ENCODE data around the gene TAX1BP1. TPM values are rescaled to one million over a fixed set of nuclear protein-coding genes. Genes with fewer than 3 reads are reported as not detected.

Gene TAX1BP1
- polyA plus RNA-seq, 1 donor (not counting 4 experiments of a cell fraction or from before 2014, with no cell fraction given) = 102 TPM

- Histone ChIP-seq H3K4me3 (ENCODE audit: control insufficient read depth in 2 of 3, extremely low read depth in 1 of 3, insufficient read depth in 2 of 3, low read depth in 1 of 3, low read length in 3 of 3) (no peak overlapping the region), H2AFZ (ENCODE audit: control insufficient read depth, low read length) (no peak overlapping the region), H3K4me1 (ENCODE audit: control insufficient read depth, extremely low read depth, insufficient read depth, low read length) (no peaks in the 10 kb centered on the region), H3K9me1 (ENCODE audit: control insufficient read depth, extremely low read depth, insufficient read depth, low read length) (no peaks in the 10 kb centered on the region), H3K9ac (ENCODE audit: control insufficient read depth, extremely low read depth, insufficient read depth, low read length) (no peak overlapping the region), H4K20me1 (ENCODE audit: control insufficient read depth, extremely low read depth, insufficient read depth, low read length) (no peaks in the 10 kb centered on the region), H3K4me2 (ENCODE audit: control insufficient read depth, extremely low read depth, insufficient read depth, low read depth, low read length) (no peak overlapping the region), H3K27me3 (ENCODE audit: control insufficient read depth, extremely low read depth, insufficient read depth, low read length) (no peaks in the 10 kb centered on the region), H3K27ac (ENCODE audit: control insufficient read depth, insufficient read depth, low read length) (no peak overlapping the region), H3K79me2 (ENCODE audit: control insufficient read depth, insufficient read depth, low read length) (peaks cover 30% of the 10 kb centered on the region), H3K36me3 (ENCODE audit: control insufficient read depth in 2 of 2, extremely low read depth in 1 of 2, insufficient read depth in 2 of 2, low read length in 2 of 2) (peaks cover 4 to 18% of the 10 kb centered on the region in 2 experiments), H3K9me3 (ENCODE audit: control insufficient read depth, low read depth, low read length) (no peaks in the 10 kb centered on the region)
- TF ChIP-seq EZH2 (IDR thresholded peaks at IDR 0.05; ENCODE audit: low read length) (no peak), CTCF (optimal IDR thresholded peaks at IDR 0.05 in 1 of 3, IDR thresholded peaks at IDR 0.05 in 1 of 3, conservative IDR thresholded peaks at IDR 0.05 in 1 of 3; ENCODE audit: extremely low read depth in 1 of 3, insufficient read depth in 2 of 3, low read length in 3 of 3) (no peak)
- FAIRE-seq (no peak), DNase-seq (ENCODE audit: low read depth, low spot score) (no peak)
- dilution Hi-C loops (cut with MboI; ENCODE audit: extremely low pct_ligation_motif_present, low sequenced_read_pairs) = no loop called here
These were observed 10.4 kb downstream of the TAX1BP1 start for GRCh38 chr7:27750316-27750715.

- Histone ChIP-seq H3K9ac (ENCODE audit: control insufficient read depth, extremely low read depth, insufficient read depth, low read length) (no peak overlapping the region), H3K4me3 (ENCODE audit: control insufficient read depth in 2 of 3, extremely low read depth in 1 of 3, insufficient read depth in 2 of 3, low read depth in 1 of 3, low read length in 3 of 3) (no peak overlapping the region), H2AFZ (ENCODE audit: control insufficient read depth, low read length) (no peak overlapping the region), H3K36me3 (ENCODE audit: control insufficient read depth in 2 of 2, extremely low read depth in 1 of 2, insufficient read depth in 2 of 2, low read length in 2 of 2) (peaks cover 4 to 18% of the 10 kb centered on the region in 2 experiments), H3K9me3 (ENCODE audit: control insufficient read depth, low read depth, low read length) (no peaks in the 10 kb centered on the region), H3K4me1 (ENCODE audit: control insufficient read depth, extremely low read depth, insufficient read depth, low read length) (no peaks in the 10 kb centered on the region), H3K27ac (ENCODE audit: control insufficient read depth, insufficient read depth, low read length) (no peak overlapping the region), H3K9me1 (ENCODE audit: control insufficient read depth, extremely low read depth, insufficient read depth, low read length) (no peaks in the 10 kb centered on the region), H3K79me2 (ENCODE audit: control insufficient read depth, insufficient read depth, low read length) (peaks cover 14% of the 10 kb centered on the region), H4K20me1 (ENCODE audit: control insufficient read depth, extremely low read depth, insufficient read depth, low read length) (no peaks in the 10 kb centered on the region), H3K4me2 (ENCODE audit: control insufficient read depth, extremely low read depth, insufficient read depth, low read depth, low read length) (no peak overlapping the region), H3K27me3 (ENCODE audit: control insufficient read depth, extremely low read depth, insufficient read depth, low read length) (no peaks in the 10 kb centered on the region)
- no peak for FAIRE-seq
- DNase-seq (ENCODE audit: low read depth, low spot score) = no peak
- dilution Hi-C loops (cut with MboI; ENCODE audit: extremely low pct_ligation_motif_present, low sequenced_read_pairs) = no loop called here
- TF ChIP-seq CTCF (optimal IDR thresholded peaks at IDR 0.05 in 1 of 3, IDR thresholded peaks at IDR 0.05 in 1 of 3, conservative IDR thresholded peaks at IDR 0.05 in 1 of 3; ENCODE audit: extremely low read depth in 1 of 3, insufficient read depth in 2 of 3, low read length in 3 of 3) (no peak), EZH2 (IDR thresholded peaks at IDR 0.05; ENCODE audit: low read length) (no peak)
These were observed 12.1 kb downstream of the TAX1BP1 start for GRCh38 chr7:27751888-27752660.
